Measurements from ENCODE around the gene C6orf89. TPM values are rescaled to one million over a fixed set of nuclear protein-coding genes. Genes with fewer than 3 reads are reported as not detected.

Gene C6orf89
- total RNA-seq, 1 experiment from 2014 or later, result 11.8 TPM

- no peaks in the 10 kb centered on the region for H3K27me3 ChIP-seq (ENCODE audit: insufficient read depth, low read length)
- no peak overlapping the region for H2BK12ac ChIP-seq (ENCODE audit: insufficient read length, low read depth, low read length)
- no peak overlapping the region for H2AFZ ChIP-seq (ENCODE audit: low read length)
- H2BK120ac ChIP-seq (ENCODE audit: low read depth, low read length, poor library complexity, severe bottlenecking), result no peak overlapping the region
- no peaks in the 10 kb centered on the region for H3K9me3 Mint-ChIP-seq
- no peak overlapping the region; a peak in 1 of 7 replicates for H3K27ac Mint-ChIP-seq
- H3K36me3 Mint-ChIP-seq (ENCODE audit: insufficient read depth in 1 of 3, low read depth in 3 of 3), result peaks cover 0 to 6% (median 4%) of the 10 kb centered on the region in 3 experiments; a peak in 2 of 7 replicates
- no peak overlapping the region for H3K4ac ChIP-seq (ENCODE audit: low read depth, low read length)
- H3K9me3 ChIP-seq (ENCODE audit: control insufficient read depth, low read depth, low read length), result no peaks in the 10 kb centered on the region
- H2BK20ac ChIP-seq (ENCODE audit: low read depth, low read length, poor library complexity, severe bottlenecking), result no peak overlapping the region
- H4K91ac ChIP-seq (ENCODE audit: insufficient read length, low read depth, low read length), result no peak overlapping the region
- H4K8ac ChIP-seq (replicated peaks; ENCODE audit: insufficient read length, low read depth, low read length), result no peak overlapping the region
- peaks cover 0 to 6% of the 10 kb centered on the region in 2 experiments; a peak in 2 of 4 replicates for H3K4me1 Mint-ChIP-seq
- peaks cover 2% of the 10 kb centered on the region; the same call in 1 of the 2 replicates for H3K4me1 ChIP-seq (ENCODE audit: insufficient read depth, low read length)
- H3K14ac ChIP-seq (ENCODE audit: insufficient read depth, low read length), result no peak overlapping the region
- no peak overlapping the region for H3K9ac ChIP-seq (ENCODE audit: extremely low read depth, insufficient read length, low read length)
- TF ChIP-seq, protein P1, sequence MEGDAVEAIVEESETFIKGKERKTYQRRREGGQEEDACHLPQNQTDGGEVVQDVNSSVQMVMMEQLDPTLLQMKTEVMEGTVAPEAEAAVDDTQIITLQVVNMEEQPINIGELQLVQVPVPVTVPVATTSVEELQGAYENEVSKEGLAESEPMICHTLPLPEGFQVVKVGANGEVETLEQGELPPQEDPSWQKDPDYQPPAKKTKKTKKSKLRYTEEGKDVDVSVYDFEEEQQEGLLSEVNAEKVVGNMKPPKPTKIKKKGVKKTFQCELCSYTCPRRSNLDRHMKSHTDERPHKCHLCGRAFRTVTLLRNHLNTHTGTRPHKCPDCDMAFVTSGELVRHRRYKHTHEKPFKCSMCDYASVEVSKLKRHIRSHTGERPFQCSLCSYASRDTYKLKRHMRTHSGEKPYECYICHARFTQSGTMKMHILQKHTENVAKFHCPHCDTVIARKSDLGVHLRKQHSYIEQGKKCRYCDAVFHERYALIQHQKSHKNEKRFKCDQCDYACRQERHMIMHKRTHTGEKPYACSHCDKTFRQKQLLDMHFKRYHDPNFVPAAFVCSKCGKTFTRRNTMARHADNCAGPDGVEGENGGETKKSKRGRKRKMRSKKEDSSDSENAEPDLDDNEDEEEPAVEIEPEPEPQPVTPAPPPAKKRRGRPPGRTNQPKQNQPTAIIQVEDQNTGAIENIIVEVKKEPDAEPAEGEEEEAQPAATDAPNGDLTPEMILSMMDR (conservative IDR thresholded peaks at IDR 0.05), result no peak
- no peak overlapping the region for H3K27ac ChIP-seq (ENCODE audit: insufficient read length, low read depth, low read length)
- no peak overlapping the region for H4K5ac ChIP-seq (ENCODE audit: insufficient read length, low read depth, low read length)
- H4K20me1 ChIP-seq (ENCODE audit: control insufficient read depth, insufficient read depth, insufficient read length), result no peaks in the 10 kb centered on the region
- no peak overlapping the region for H2BK5ac ChIP-seq (ENCODE audit: insufficient read length, low read length)
- no peaks in the 10 kb centered on the region for H3K23me2 ChIP-seq (ENCODE audit: insufficient read length, low read depth, low read length, poor library complexity, severe bottlenecking)
- H2BK15ac ChIP-seq (ENCODE audit: low read depth, low read length), result no peak overlapping the region
- DNase-seq, result no peak
- H3T11ph ChIP-seq (ENCODE audit: low read length), result no peak overlapping the region
- no peak overlapping the region for H3K56ac ChIP-seq (ENCODE audit: insufficient read length, low read depth, low read length)
- H3K4me2 ChIP-seq (ENCODE audit: insufficient read depth, insufficient read length, low read length), result no peak overlapping the region
- H3K4me3 Mint-ChIP-seq, result no peak overlapping the region
- no peaks in the 10 kb centered on the region for H3K79me1 ChIP-seq (ENCODE audit: insufficient read depth, low read depth, low read length, poor library complexity, severe bottlenecking)
- H3K23ac ChIP-seq (ENCODE audit: insufficient read length, low read depth, low read length), result no peak overlapping the region
- H3K18ac ChIP-seq (ENCODE audit: insufficient read length, low read depth, low read length), result no peak overlapping the region
- H3K79me2 ChIP-seq (ENCODE audit: insufficient read depth, low read length), result no peaks in the 10 kb centered on the region
- H3K27me3 Mint-ChIP-seq (ENCODE audit: low read depth), result no peaks in the 10 kb centered on the region
- H2AK5ac ChIP-seq (ENCODE audit: insufficient read length, low read length), result no peak overlapping the region
- WGBS (ENCODE audit: extremely low coverage, insufficient read length, low lambda C conversion rate), result no CpG with 5 or more reads among the region's 2 CpGs
Measured at GRCh38 chr6:36906539-36907325, 21.0 kb downstream of the C6orf89 start.

All from H9 (cell line).